NCI-H748 treated with DMSO at 0.1 percent for 48 hours (cell line): ENCODE data around the gene LAMA3.

ENCODE experiments used
- DNase-seq: peaks from one replicate; lab custom pipeline; 2025; lab: John Stamatoyannopoulos, UW

LAMA3 gene

GRCh38 chr18:23689031-23689615 lies at the start of gene LAMA3:
Gene LAMA3, plus strand, starts transcription at chr18:23689453. Its CDS starts 231 bp downstream, at chr18:23689684.
- DNase-seq: peak; percentile 27

- DNase-seq: no peak
Measured at GRCh38 chr18:23640052-23640451, 49.2 kb upstream of the LAMA3 start.

GRCh38 chr18:23641143-23641720 lies 48.0 kb upstream of the LAMA3 start:
- DNase-seq: no peak

- DNase-seq: no peak
Measured at GRCh38 chr18:23641937-23642666, 47.2 kb upstream of the LAMA3 start.

- no peak for DNase-seq
Measured at GRCh38 chr18:23643815-23644490, 45.3 kb upstream of the LAMA3 start.

GRCh38 chr18:23645568-23646175 lies 43.6 kb upstream of the LAMA3 start:
- DNase-seq: no peak

GRCh38 chr18:23646282-23646681 lies 43.0 kb upstream of the LAMA3 start:
- no peak for DNase-seq

GRCh38 chr18:23648456-23648855 lies 40.8 kb upstream of the LAMA3 start:
- no peak for DNase-seq

GRCh38 chr18:23648940-23649607 lies 40.2 kb upstream of the LAMA3 start:
- no peak for DNase-seq

- DNase-seq: no peak
Measured at GRCh38 chr18:23650968-23651927, 38.0 kb upstream of the LAMA3 start.

- DNase-seq: no peak
Measured at GRCh38 chr18:23652232-23652631, 37.0 kb upstream of the LAMA3 start.

- DNase-seq: no peak
Measured at GRCh38 chr18:23658285-23658684, 31.0 kb upstream of the LAMA3 start.

- DNase-seq: no peak
Measured at GRCh38 chr18:23661735-23662308, 27.4 kb upstream of the LAMA3 start.

- no peak for DNase-seq
Measured at GRCh38 chr18:23662309-23663263, 26.7 kb upstream of the LAMA3 start, which contains the start of gene ANKRD29. Gene ANKRD29, minus strand, starts transcription at chr18:23662911. Its CDS starts 181 bp downstream, at chr18:23662730.

GRCh38 chr18:23664674-23665073 lies 24.6 kb upstream of the LAMA3 start:
- DNase-seq: no peak

- DNase-seq: no peak
Measured at GRCh38 chr18:23667114-23667513, 22.1 kb upstream of the LAMA3 start.

GRCh38 chr18:23668731-23669130 lies 20.5 kb upstream of the LAMA3 start:
- DNase-seq: no peak

GRCh38 chr18:23669202-23669766 lies 20.0 kb upstream of the LAMA3 start:
- no peak for DNase-seq
